Measurements from ENCODE around the gene KLHL24. TPM values are rescaled to one million over a fixed set of nuclear protein-coding genes. Genes with fewer than 3 reads are reported as not detected.

KLHL24 gene
- total RNA-seq, 1 donor from 2014 or later, result 114 TPM

DNA sequence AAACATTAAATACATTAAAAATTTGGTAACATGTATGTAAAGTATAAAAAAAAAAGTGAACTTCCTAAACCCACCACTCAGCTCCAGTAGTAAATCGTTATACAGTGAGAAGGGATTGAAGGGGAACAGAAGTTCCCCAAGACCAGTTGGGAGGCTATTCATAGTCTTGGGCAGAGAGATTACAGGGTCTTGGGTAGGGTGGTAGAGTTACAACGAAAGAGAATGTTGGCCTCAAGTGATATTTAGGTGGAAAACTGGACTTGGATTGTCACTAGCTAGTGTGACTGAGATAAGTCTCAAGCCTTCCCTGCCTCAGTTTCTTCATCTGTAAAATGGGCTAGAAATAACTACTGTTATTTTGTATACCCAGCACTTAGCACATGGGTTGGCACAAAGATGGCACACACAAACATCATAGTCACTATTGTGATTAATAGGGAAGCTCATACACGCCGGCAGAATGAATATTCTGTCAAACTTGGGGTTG, 61.7 kb downstream of the KLHL24 start:
- H3K4me3 Mint-ChIP-seq, result peak overlapping the region; percentile 73
- H3K9me3 Mint-ChIP-seq, result no peaks in the 10 kb centered on the region
- H3K27me3 Mint-ChIP-seq (ENCODE audit: low read depth), result no peaks in the 10 kb centered on the region
- H3K36me3 Mint-ChIP-seq, result peaks cover 4% of the 10 kb centered on the region
- DNase-seq (ENCODE audit: low spot score in 2 of 2, unreplicated experiment in 2 of 2), result no peak
- H3K4me1 Mint-ChIP-seq, result peaks cover 41% of the 10 kb centered on the region
- TF ChIP-seq, protein P1, sequence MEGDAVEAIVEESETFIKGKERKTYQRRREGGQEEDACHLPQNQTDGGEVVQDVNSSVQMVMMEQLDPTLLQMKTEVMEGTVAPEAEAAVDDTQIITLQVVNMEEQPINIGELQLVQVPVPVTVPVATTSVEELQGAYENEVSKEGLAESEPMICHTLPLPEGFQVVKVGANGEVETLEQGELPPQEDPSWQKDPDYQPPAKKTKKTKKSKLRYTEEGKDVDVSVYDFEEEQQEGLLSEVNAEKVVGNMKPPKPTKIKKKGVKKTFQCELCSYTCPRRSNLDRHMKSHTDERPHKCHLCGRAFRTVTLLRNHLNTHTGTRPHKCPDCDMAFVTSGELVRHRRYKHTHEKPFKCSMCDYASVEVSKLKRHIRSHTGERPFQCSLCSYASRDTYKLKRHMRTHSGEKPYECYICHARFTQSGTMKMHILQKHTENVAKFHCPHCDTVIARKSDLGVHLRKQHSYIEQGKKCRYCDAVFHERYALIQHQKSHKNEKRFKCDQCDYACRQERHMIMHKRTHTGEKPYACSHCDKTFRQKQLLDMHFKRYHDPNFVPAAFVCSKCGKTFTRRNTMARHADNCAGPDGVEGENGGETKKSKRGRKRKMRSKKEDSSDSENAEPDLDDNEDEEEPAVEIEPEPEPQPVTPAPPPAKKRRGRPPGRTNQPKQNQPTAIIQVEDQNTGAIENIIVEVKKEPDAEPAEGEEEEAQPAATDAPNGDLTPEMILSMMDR (IDR thresholded peaks at IDR 0.05; ENCODE audit: unreplicated experiment), result no peak
- H3K27ac Mint-ChIP-seq, result peak overlapping the region; percentile 83

DNA sequence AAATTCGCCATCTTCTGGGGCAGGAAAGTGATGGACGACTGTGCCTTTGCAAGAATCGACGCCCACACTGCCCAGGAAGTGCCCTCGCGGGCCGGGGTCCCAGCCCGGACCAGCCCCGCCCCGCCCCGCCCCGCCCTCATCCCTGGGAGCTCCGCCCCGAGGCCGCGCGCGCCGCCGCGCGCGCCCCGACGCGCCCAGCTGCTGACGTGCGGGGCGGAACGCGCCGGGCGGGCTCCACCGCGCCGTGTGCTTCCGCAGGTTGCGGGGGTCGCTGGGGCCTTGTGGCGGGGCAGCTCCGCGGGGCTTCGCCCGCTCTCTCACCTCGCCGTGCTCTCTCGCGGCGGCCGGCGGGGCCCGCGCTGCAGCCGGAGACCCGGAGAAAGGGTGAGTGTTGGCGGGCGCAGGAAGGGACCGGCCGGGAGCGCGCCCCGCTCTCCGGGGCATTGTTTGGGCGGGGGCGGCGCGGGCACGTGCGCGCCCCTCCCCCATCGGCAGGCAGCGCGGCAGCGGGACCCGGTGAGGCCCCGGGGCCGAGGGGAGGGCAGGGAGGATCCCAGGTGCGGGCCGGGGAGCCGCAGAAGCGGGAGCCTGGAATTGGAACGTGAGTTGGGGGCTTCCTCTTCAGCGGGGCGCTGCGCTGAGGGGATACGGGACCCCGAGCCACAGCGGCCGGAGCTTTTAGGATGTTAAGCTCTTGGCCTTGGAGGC, 62.3 kb downstream of the KLHL24 start, which contains the start of gene YEATS2:
Gene YEATS2 (plus strand): TSS at position 188 of the 708 bp plus-strand sequence. CDS start 17,366 bp downstream, outside the sequence.
- TF ChIP-seq, protein P1 (IDR thresholded peaks at IDR 0.05; ENCODE audit: unreplicated experiment), result no peak
- H3K27ac Mint-ChIP-seq, result peak within 1 kb of the TSS; percentile 83
- H3K27me3 Mint-ChIP-seq (ENCODE audit: low read depth), result no peaks in the 10 kb centered on the region
- peak within 1 kb of the TSS; percentile 73 for H3K4me3 Mint-ChIP-seq
- no peaks in the 10 kb centered on the region for H3K9me3 Mint-ChIP-seq
- DNase-seq (ENCODE audit: low spot score in 2 of 2, unreplicated experiment in 2 of 2), result peak; percentile 48 to 71
- H3K4me1 Mint-ChIP-seq, result peaks cover 43% of the 10 kb centered on the region
- H3K36me3 Mint-ChIP-seq, result peaks cover 4% of the 10 kb centered on the region

DNA sequence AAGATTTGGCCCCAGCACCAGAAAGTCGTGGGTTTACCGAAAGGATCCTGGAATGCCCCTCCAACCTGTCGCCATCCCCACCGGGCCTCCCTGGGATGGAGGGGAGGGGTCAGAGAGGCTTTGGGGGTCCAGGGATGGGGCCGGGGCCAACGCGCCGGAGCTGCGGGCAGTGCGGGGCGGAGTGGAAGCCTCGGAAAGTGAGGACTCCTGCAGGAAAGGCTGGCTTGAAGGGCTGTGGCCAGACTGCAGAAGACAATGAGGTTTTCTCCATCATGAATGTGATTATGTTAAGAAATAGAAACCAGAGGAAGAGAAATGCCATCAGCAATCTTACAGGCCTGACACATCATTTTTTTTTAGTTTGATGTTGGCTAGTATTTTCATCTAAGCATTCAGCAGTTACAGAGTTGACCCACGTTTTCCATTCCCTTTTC, 62.9 kb downstream of the KLHL24 start:
- TF ChIP-seq, protein P1 (IDR thresholded peaks at IDR 0.05; ENCODE audit: unreplicated experiment), result no peak
- Mint-ChIP-seq H3K9me3 (no peaks in the 10 kb centered on the region), H3K4me1 (peaks cover 48% of the 10 kb centered on the region), H3K36me3 (peaks cover 4% of the 10 kb centered on the region), H3K27ac (peak overlapping the region; percentile 70), H3K27me3 (ENCODE audit: low read depth) (no peaks in the 10 kb centered on the region), H3K4me3 (peak overlapping the region; percentile 73)
- DNase-seq (ENCODE audit: low spot score in 2 of 2, unreplicated experiment in 2 of 2), result peak in 1 of 2 experiments; percentile 59

DNA sequence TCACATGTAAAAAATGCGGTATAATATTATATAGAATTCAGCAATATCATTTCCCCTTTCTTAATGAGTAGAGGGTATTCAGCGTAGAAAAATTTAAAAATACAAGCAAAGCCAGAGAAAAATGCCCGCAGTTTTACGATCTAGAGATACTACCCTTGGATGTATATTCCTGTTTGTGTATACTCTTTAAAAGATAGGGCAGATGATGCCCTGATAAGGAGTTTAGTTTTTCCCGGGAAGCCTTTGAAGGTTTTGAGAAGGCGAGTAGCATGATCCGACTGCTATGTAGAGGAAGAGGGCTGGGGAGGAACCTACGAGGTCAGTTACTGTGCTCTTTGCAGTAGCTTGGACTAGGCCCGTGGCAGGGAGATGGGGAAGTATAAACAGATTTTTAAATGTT, 63.3 kb downstream of the KLHL24 start:
- peak overlapping the region; percentile 70 for H3K27ac Mint-ChIP-seq
- peaks cover 52% of the 10 kb centered on the region for H3K4me1 Mint-ChIP-seq
- H3K4me3 Mint-ChIP-seq, result peak overlapping the region; percentile 73
- peaks cover 4% of the 10 kb centered on the region for H3K36me3 Mint-ChIP-seq
- no peaks in the 10 kb centered on the region for H3K27me3 Mint-ChIP-seq (ENCODE audit: low read depth)
- no peak for DNase-seq (ENCODE audit: low spot score in 2 of 2, unreplicated experiment in 2 of 2)
- TF ChIP-seq, protein P1 (IDR thresholded peaks at IDR 0.05; ENCODE audit: unreplicated experiment), result no peak
- no peaks in the 10 kb centered on the region for H3K9me3 Mint-ChIP-seq

DNA sequence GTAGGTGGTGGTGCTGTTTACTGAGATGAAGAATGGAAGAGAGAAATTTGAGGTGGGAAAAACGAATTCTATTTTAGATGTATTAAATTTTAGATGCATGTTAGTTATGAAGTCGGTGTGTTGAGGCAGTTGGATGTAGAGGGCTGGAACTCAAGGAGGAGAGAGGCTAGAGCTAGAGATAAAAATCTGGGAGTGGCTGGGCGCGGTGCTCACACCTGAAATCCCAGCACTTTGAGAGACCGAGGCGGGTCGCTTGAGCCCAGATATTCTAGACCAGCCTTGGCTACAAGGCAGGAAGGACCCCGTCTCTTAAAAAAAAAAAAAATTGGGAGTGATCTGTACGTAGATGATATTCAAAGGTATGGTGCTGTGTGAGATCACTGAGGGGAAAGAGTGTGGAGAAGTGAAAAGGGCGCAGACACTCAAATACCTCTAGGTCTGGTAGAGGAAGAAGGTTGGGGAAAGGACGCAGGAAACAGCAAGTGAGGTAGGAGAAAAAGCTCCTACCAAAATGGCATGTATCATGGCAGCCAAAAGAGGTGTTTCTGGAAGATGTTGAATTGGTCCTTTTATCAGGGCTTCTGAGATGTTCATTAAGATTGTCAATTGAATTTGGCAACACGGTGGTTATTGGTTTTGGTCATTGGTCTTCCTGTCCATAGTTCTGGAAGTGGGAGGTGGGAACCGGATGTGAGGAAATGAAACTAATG, 64.0 kb downstream of the KLHL24 start:
- Mint-ChIP-seq H3K4me3 (peak overlapping the region; percentile 73), H3K4me1 (peaks cover 51% of the 10 kb centered on the region), H3K27ac (peak overlapping the region; percentile 70), H3K27me3 (ENCODE audit: low read depth) (no peaks in the 10 kb centered on the region), H3K36me3 (peaks cover 6% of the 10 kb centered on the region), H3K9me3 (no peaks in the 10 kb centered on the region)
- TF ChIP-seq, protein P1 (IDR thresholded peaks at IDR 0.05; ENCODE audit: unreplicated experiment), result no peak
- DNase-seq (ENCODE audit: low spot score in 2 of 2, unreplicated experiment in 2 of 2), result no peak
